WI38 (cell line): ENCODE results near the gene SRSF11.

ENCODE experiments used
- H3K4me3 ChIP-seq: 2 replicates; pipeline ENCODE4 v1.5.1; 2011; ENCODE audit warnings: low read depth, mild to moderate bottlenecking, control low read depth, low read length
- CTCF ChIP-seq: IDR thresholded peaks from 2 replicates; pipeline ENCODE4 v1.5.1; 2012; ENCODE audit warnings: low read depth, mild to moderate bottlenecking, control low read depth, low read length

Gene SRSF11

GRCh38 chr1:70284366-70284765 lies 63.2 kb downstream of the SRSF11 start:
- TF ChIP-seq CTCF, result no peak
- H3K4me3 ChIP-seq, result no peak overlapping the region

GRCh38 chr1:70286453-70286852 lies 65.3 kb downstream of the SRSF11 start:
- H3K4me3 ChIP-seq, result no peak overlapping the region
- no peak for TF ChIP-seq CTCF

GRCh38 chr1:70288166-70288565 lies 67.0 kb downstream of the SRSF11 start:
- H3K4me3 ChIP-seq, result no peak overlapping the region
- TF ChIP-seq CTCF, result no peak

- no peak for TF ChIP-seq CTCF
- H3K4me3 ChIP-seq, result no peak overlapping the region
These were observed 69.0 kb downstream of the SRSF11 start for GRCh38 chr1:70290218-70290617.

- H3K4me3 ChIP-seq, result no peak overlapping the region
- no peak for TF ChIP-seq CTCF
These were observed 72.1 kb downstream of the SRSF11 start for GRCh38 chr1:70293186-70293843.

- H3K4me3 ChIP-seq, result no peak overlapping the region
- TF ChIP-seq CTCF, result no peak
These were observed 74.6 kb downstream of the SRSF11 start for GRCh38 chr1:70295749-70296148.

GRCh38 chr1:70299472-70299871 lies 78.3 kb downstream of the SRSF11 start:
- TF ChIP-seq CTCF, result no peak
- H3K4me3 ChIP-seq, result no peak overlapping the region
